HepG2 (cell line): ENCODE results near the gene SLC13A3. TPM values are rescaled to one million over a fixed set of nuclear protein-coding genes. Genes with fewer than 3 reads are reported as not detected.
A peak's percentile ranks its signal among the peaks of the same experiment; 100 is the strongest.

ENCODE experiments used
- E2F1 ChIP-seq: sonication (generic); formaldehyde crosslinking; IDR thresholded peaks from 2 replicates; pipeline ENCODE4 v1.5.0; 2020; ENCODE audit warnings: missing genetic modification reagents
- FOXA3 ChIP-seq: IDR thresholded peaks from 2 replicates; pipeline ENCODE4 v1.6.1; 2016; ENCODE audit warnings: missing genetic modification reagents, missing compliant biosample characterization
- KDM5B ChIP-seq: sonication (generic); formaldehyde crosslinking; IDR thresholded peaks from 2 replicates; pipeline ENCODE4 v1.4.0; 2020; ENCODE audit warnings: missing genetic modification reagents, mild to moderate bottlenecking, borderline replicate concordance
- NFAT5 ChIP-seq: sonication (generic); formaldehyde crosslinking; IDR thresholded peaks from 2 replicates; pipeline ENCODE4 v1.4.0; 2020; ENCODE audit warnings: missing genetic modification reagents
- RERE ChIP-seq: IDR thresholded peaks from 2 replicates; pipeline ENCODE4 v1.6.1; 2016; ENCODE audit warnings: low read depth, missing genetic modification reagents, missing compliant biosample characterization
- TFDP1 ChIP-seq: IDR thresholded peaks from 2 replicates; pipeline ENCODE4 v1.6.1; 2016; ENCODE audit warnings: missing compliant biosample characterization, missing genetic modification reagents, borderline replicate concordance
- THAP7 ChIP-seq: sonication (generic); formaldehyde crosslinking; IDR thresholded peaks from 2 replicates; pipeline ENCODE4 v1.8.1; 2023; ENCODE audit warnings: mild to moderate bottlenecking, missing genetic modification reagents
- YY1 ChIP-seq: IDR thresholded peaks from 2 replicates; pipeline ENCODE4 v1.6.1; 2011; ENCODE audit warnings: low read length, low read depth, moderate library complexity, mild to moderate bottlenecking; ENCODE audit not compliant: insufficient read depth, insufficient replicate concordance
- ZGPAT ChIP-seq: IDR thresholded peaks from 2 replicates; pipeline ENCODE4 v1.6.1; 2016; ENCODE audit warnings: mild to moderate bottlenecking
- ZNF329 ChIP-seq: sonication (generic); formaldehyde crosslinking; IDR thresholded peaks from 2 replicates; pipeline ENCODE4 v1.9.0; 2021; ENCODE audit warnings: low read depth, mild to moderate bottlenecking, missing genetic modification reagents
- polyA plus RNA-seq, 8 experiments: library from polyadenylated mRNA; depleted of rRNA in 3 of 8; stranded (reverse) in 7 of 8; unstranded in 1 of 8; fragments of >200 nt; fragmentation: Illumina TruSeq in 4 of 8; extraction: Trizol in 4 of 8; gene quantifications; 2 replicates each; pipeline versions ENCODE4 v1.2.1 to v1.2.3, GENCODE V29; 2011 to 2016; ENCODE audit warnings: low read depth in 4 of 8, missing spikeins in 1 of 8, mixed read lengths in 1 of 8; ENCODE audit not compliant: insufficient read depth in 1 of 8
- total RNA-seq, 5 experiments: library from RNA; depleted of rRNA; stranded (reverse); fragments of >200 nt; fragmentation: Illumina TruSeq; extraction: Trizol; gene quantifications; 2 replicates each; pipeline ENCODE4 v1.2.3, GENCODE V29; 2016; ENCODE audit warnings: low read depth in 1 of 5

SLC13A3 gene
- total and polyA plus RNA-seq, 2 of the 13 experiments (the other 11 are each of a cell fraction or from before 2014, with no cell fraction given), result 66.5 to 76.0 TPM

GRCh38 chr20:46651091-46651962 lies at the start of gene SLC13A3 (continued):
- TF ChIP-seq E2F1 (peak; percentile 62), RERE (CRISPR knock-in tag) (no peak), THAP7 (CRISPR knock-in tag) (peak; percentile 77; the same call in 1 of the 2 replicates), YY1 (peak; percentile 88), ZGPAT (CRISPR knock-in tag) (peak; percentile 80; the same call in 1 of the 2 replicates), TFDP1 (CRISPR knock-in tag) (no peak; the same call in 1 of the 2 replicates), KDM5B (CRISPR knock-in tag) (peak; percentile 92; the same call in 1 of the 2 replicates), ZNF329 (CRISPR knock-in tag) (no peak), NFAT5 (CRISPR knock-in tag) (peak; percentile 94), FOXA3 (peak; percentile 51)
